Activated B cell treated with CpG ODN at 0.5 μM for 24 hours (primary cell): Measurements from ENCODE around the gene NPC2. TPM values are rescaled to one million over a fixed set of nuclear protein-coding genes. Genes with fewer than 3 reads are reported as not detected.
"Not testable (repeated sequence)": the region's sequence is repeated elsewhere in the genome, so short reads cannot be mapped to it uniquely, and the experiment has no call there.

Source experiments
- ATAC-seq: fragments of 200-7000 bp; cut with Tn5 transposase; one replicate; pipeline ENCODE4 v1.10.0; 2021; ENCODE audit warnings: low read depth, mild to moderate bottlenecking, moderate library complexity
- CTCF ChIA-PET: fragments of 350-600 bp; sonication (Branson Sonifier 250); formaldehyde crosslinking; loops from one replicate; lab custom pipeline; 2021; ENCODE audit warnings: antibody characterized with exemption; lab: Charles Lee
- POLR2A ChIA-PET: fragments of 350-600 bp; sonication (Branson Sonifier 250); formaldehyde crosslinking; loops from one replicate; lab custom pipeline; 2021; ENCODE audit warnings: antibody characterized with exemption; lab: Charles Lee
- DNase-seq: peaks from one replicate; pipeline ENCODE4 v3.0.0; 2022
- H3K27ac Mint-ChIP-seq: one replicate; pipeline ENCODE4 v1.8.0; 2020; ENCODE audit warnings: mixed read lengths
- H3K27me3 Mint-ChIP-seq: one replicate; pipeline ENCODE4 v1.8.0; 2021; ENCODE audit warnings: mixed read lengths
- H3K36me3 Mint-ChIP-seq: one replicate; pipeline ENCODE4 v1.8.0; 2021; ENCODE audit warnings: low read depth, mixed read lengths
- H3K4me1 Mint-ChIP-seq: one replicate; pipeline ENCODE4 v1.8.0; 2021; ENCODE audit warnings: mixed read lengths
- H3K4me3 Mint-ChIP-seq: one replicate; pipeline ENCODE4 v1.8.0; 2020; ENCODE audit warnings: mild to moderate bottlenecking, mixed read lengths
- H3K9me3 Mint-ChIP-seq: one replicate; pipeline ENCODE4 v1.8.0; 2020; ENCODE audit warnings: mixed read lengths
- intact Hi-C: fragments of 100-400 bp; cut with micrococcal nuclease; formaldehyde crosslinking; loops from one replicate; pipeline ENCODE4 v1.15.1; 2024
- total RNA-seq: library from RNA; stranded (reverse); gene quantifications from 2 replicates; pipeline ENCODE4 v1.2.3, GENCODE V29; 2022
- TF ChIP-seq, protein P1 (sequence below): fragments of 200-600 bp; IDR thresholded peaks from one replicate; pipeline ENCODE4 v1.8.0; 2022; ENCODE audit warnings: antibody characterized with exemption, mild to moderate bottlenecking

NPC2 gene
- total RNA-seq, 1 donor from 2014 or later: 69.4 TPM

DNA sequence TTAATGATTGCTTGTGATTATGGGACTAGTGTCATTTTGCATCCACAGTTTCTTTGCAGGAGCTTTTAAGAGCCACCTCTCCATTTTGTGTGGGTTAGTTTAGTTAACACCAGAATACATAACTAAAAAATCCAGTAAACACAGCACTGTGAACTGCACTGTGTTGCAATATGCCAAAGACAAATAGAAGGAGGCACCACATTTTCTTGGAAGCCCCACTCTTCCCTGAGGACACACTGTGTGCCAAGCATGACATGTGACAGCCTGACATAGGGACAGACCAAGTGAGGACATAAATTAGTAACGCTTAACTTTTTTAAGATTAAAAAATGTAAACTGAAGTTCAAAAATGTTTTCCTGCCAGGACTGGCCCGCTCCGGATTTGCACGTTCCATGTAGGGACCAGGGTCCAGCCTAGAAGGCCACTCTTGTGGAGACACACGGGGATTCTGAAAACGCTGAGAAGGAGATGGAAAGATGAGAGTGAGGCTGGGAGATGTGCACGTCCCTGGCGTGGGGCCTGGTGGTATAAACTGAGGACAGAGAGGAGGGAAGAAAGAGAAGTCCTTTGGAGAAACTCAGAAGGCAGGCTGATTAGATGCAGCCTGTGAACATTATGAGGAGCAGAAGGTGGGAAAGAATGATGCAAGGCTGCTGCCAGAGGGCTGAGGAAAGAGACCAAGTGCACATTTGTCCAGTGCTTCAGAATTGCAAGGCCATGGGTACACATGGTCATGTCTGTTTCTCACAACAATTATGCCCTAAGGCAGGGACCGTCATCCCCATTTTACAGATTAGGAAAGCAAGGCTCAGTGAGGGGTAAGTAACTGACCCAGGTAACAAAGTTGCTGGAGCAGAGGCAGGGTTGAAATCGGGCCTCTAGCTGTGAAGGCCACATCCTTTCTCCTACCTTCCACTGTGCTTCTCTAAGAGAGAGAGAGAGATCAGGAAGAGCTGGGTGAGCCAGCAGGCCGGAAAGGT is 45.6 kb upstream of the NPC2 start:
- H3K27me3 Mint-ChIP-seq: peaks cover 3% of the 10 kb centered on the region
- ChIA-PET CTCF (no interaction called here), POLR2A (interaction anchor here (0.6 kb wide), 1 partner anchor 206 kb away, joined by 6 read pairs; no protein-coding TSS in a partner anchor)
- ATAC-seq: no peak
- no peak for DNase-seq
- H3K9me3 Mint-ChIP-seq: no peaks in the 10 kb centered on the region
- TF ChIP-seq, protein P1, sequence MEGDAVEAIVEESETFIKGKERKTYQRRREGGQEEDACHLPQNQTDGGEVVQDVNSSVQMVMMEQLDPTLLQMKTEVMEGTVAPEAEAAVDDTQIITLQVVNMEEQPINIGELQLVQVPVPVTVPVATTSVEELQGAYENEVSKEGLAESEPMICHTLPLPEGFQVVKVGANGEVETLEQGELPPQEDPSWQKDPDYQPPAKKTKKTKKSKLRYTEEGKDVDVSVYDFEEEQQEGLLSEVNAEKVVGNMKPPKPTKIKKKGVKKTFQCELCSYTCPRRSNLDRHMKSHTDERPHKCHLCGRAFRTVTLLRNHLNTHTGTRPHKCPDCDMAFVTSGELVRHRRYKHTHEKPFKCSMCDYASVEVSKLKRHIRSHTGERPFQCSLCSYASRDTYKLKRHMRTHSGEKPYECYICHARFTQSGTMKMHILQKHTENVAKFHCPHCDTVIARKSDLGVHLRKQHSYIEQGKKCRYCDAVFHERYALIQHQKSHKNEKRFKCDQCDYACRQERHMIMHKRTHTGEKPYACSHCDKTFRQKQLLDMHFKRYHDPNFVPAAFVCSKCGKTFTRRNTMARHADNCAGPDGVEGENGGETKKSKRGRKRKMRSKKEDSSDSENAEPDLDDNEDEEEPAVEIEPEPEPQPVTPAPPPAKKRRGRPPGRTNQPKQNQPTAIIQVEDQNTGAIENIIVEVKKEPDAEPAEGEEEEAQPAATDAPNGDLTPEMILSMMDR: no peak
- no peaks in the 10 kb centered on the region for H3K4me1 Mint-ChIP-seq
- no peaks in the 10 kb centered on the region for H3K36me3 Mint-ChIP-seq
- intact Hi-C loops: no loop called here
- H3K4me3 Mint-ChIP-seq: no peak overlapping the region
- no peak overlapping the region for H3K27ac Mint-ChIP-seq

DNA sequence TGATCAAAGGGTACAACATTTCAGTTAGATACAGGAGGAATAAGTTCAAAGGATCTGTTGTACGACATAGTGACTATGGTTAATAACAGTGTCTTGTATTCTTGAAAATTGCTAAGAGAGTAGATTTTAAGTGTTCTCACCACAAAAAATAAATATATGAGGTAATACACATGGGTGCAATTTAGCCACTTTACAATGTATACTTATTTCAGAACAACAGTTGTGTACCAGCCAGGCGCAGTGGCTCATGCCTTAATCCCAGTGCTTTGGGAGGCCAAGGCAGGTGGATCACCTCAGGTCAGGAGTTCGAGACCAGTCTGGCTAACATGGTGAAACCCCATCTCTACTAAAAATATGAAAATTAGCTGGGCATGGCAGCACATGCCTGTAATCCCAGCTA is 43.2 kb upstream of the NPC2 start:
- H3K4me3 Mint-ChIP-seq, H3K4me1 Mint-ChIP-seq, H3K36me3 Mint-ChIP-seq, H3K27me3 Mint-ChIP-seq, intact Hi-C loops, POLR2A ChIA-PET, CTCF ChIA-PET, DNase-seq, H3K9me3 Mint-ChIP-seq, ATAC-seq, H3K27ac Mint-ChIP-seq: not testable (repeated sequence)

DNA sequence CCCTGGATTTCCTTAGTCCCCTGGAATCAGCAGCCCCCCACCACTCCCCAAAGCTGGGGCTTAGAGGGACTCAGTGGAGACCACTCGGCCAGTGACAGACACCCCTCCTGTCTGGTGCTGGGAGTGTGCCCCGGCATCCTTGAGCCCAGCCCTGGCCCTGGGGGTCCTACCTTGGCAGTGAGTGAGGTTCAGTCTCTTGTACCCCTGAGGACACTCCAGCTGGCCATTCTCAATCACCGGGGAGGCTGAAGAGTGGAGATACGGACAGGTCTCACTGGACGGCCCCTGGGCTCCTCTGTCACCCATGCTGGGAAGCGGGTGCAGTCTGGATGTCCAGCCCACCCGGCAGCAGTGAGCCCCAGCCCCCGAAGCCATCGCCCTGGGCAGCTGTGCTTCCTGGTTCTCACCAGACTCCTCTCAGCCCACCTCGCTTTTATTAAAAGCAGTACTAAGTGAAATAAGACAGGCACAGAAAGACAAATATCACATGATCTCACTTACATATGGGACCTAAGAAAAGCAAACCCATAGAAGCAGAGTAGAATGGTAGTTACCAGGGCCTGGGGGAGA is 42.7 kb upstream of the NPC2 start:
- POLR2A ChIA-PET: no interaction called here
- TF ChIP-seq, protein P1: no peak
- intact Hi-C loops: no loop called here
- CTCF ChIA-PET: no interaction called here
- ATAC-seq (no peak), DNase-seq (no peak)
- H3K36me3 Mint-ChIP-seq: no peaks in the 10 kb centered on the region
- no peak overlapping the region for H3K27ac Mint-ChIP-seq
- H3K4me3 Mint-ChIP-seq: no peak overlapping the region
- peaks cover 3% of the 10 kb centered on the region for H3K4me1 Mint-ChIP-seq
- no peaks in the 10 kb centered on the region for H3K27me3 Mint-ChIP-seq
- H3K9me3 Mint-ChIP-seq: no peaks in the 10 kb centered on the region

DNA sequence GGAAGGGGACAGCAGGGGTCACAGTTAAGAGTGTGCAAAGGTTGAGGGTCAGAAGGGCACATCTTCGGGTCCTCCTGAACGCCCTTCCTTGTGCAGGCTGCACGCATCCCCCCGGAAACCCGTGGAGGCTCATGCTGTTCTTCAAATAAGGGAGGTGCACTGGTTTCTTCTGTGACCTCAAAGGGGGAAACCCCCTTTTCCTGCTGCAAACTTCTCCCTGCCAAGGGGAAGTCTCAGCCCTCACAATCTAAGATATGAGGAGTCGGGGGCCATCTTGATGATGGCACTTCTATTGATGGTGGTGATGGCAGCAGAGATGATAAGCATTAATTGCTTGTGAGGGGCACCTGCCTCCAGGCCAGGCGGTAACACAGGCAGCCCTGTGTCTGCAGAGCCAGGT is 40.5 kb upstream of the NPC2 start:
- CTCF ChIA-PET: no interaction called here

DNA sequence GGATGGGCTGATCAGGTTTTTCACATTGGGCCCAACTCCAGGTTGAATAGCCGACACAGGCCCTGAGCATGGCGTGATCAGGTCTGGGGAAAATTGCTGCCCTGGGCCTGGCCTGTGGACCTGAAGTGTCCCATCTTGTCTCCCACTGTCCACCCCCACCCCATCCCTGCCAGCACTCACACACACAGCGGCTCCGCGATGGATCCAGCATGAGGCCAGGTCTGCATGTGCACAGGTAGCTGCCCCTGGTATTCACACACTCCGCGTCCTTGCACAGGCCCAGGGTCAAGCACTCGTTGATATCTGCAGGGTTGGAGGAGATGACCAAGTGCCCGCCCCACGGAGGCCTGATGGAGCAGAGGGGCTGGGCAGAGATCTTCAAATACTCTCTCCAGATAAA is 39.1 kb upstream of the NPC2 start:
- intact Hi-C loops: no loop called here
- Mint-ChIP-seq H3K4me1 (peaks cover 3% of the 10 kb centered on the region), H3K9me3 (no peaks in the 10 kb centered on the region), H3K36me3 (no peaks in the 10 kb centered on the region), H3K4me3 (no peak overlapping the region), H3K27me3 (no peaks in the 10 kb centered on the region), H3K27ac (no peak overlapping the region)
- POLR2A ChIA-PET: no interaction called here
- DNase-seq (no peak), ATAC-seq (no peak)
- TF ChIP-seq, protein P1: no peak
- CTCF ChIA-PET: no interaction called here

More for the DNA sequence above, 40.5 kb upstream of the NPC2 start:
- peaks cover 3% of the 10 kb centered on the region for H3K4me1 Mint-ChIP-seq
- no peaks in the 10 kb centered on the region for H3K9me3 Mint-ChIP-seq
- intact Hi-C loops: no loop called here
- H3K27ac Mint-ChIP-seq: no peak overlapping the region
- no peak overlapping the region for H3K4me3 Mint-ChIP-seq
- H3K27me3 Mint-ChIP-seq: no peaks in the 10 kb centered on the region
- ATAC-seq: no peak
- no peak for DNase-seq
- POLR2A ChIA-PET: no interaction called here
- TF ChIP-seq, protein P1: no peak
- H3K36me3 Mint-ChIP-seq: no peaks in the 10 kb centered on the region
